ENCODE measurements around the gene PIGT.

DNA sequence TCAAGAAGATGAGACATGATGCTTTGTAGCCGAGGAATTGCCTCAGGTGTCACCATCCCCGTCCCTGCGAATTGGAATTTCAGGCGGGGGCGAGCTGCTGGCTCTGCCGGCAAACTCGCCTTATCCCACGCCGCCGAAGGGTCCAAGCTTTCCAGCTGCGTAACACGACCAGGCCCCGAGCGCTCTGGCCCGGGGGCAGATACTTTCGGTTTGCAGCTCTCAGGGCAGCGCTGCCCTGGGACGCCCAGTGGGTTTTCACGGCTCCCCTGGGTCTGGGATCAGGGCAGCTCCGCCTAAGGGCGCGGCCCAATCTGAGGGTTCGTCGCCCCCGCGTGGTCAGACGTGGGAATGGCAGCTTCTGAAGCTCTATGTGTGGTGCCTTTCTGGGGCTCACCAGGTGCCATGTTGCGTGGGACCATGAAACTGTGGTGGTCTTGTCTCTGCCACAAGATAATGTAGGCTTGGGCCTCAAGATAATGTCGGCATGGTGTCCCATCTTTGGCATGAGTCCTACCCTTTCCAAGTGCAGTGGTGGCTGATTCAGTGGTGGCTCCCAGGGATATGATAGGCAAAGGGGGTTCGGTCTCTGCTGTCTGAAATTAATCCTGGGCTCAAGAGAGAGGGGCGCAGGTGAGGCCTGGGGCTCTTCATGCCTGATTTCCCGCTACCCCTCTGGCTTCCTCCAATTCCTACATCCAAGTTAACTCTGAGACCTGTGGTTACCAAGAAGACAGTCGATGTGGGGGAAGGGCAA lies 21.0 kb downstream of the PIGT start:
- peak; percentile 93 for TF ChIP-seq CTCF (IDR thresholded peaks at IDR 0.05)
- 0 out of 2 replicates have a peak, but pooled peaks have one; percentile 11 for TF ChIP-seq RCOR1 (IDR thresholded peaks at IDR 0.05; ENCODE audit: low read length)

Measured in SK-N-SH (cell line).